H1 (cell line): Measurements from ENCODE around the gene SLC30A5. TPM values are rescaled to one million over a fixed set of nuclear protein-coding genes. Genes with fewer than 3 reads are reported as not detected.

Experiments used
- CTCF ChIA-PET: fragments of 300-600 bp; sonication (Branson Sonifier 250); formaldehyde crosslinking; loops from one replicate; lab custom pipeline; 2021; ENCODE audit not compliant: partially characterized antibody; lab: Charles Lee
- POLR2A ChIA-PET: fragments of 300-600 bp; sonication (Branson Sonifier 250); formaldehyde crosslinking; loops from one replicate; lab custom pipeline; 2021; ENCODE audit warnings: inconsistent platforms; ENCODE audit not compliant: partially characterized antibody; lab: Charles Lee
- DNase-seq, 2 experiments: peaks; one replicate each; pipeline versions ENCODE4 v3.0.0 to v3.0.0-alpha.2; 2010 to 2022; ENCODE audit warnings: low spot score in 2 of 2, low read depth in 1 of 2, mixed read lengths in 1 of 2
- FAIRE-seq: peaks from 2 replicates; lab custom pipeline; 2011; peaks lifted over from hg19 to GRCh38; lab: Jason Lieb, UNC
- H2AFZ ChIP-seq: 2 replicates; pipeline ENCODE4 v1.8.1; 2012; ENCODE audit warnings: low read length, inconsistent platforms
- H2AK5ac ChIP-seq: 2 replicates; pipeline ENCODE4 v1.6.1; 2013; ENCODE audit warnings: low read depth, low read length
- H2BK120ac ChIP-seq: replicated peaks from 2 replicates; pipeline ENCODE3; 2013; ENCODE audit warnings: low read depth, low read length, inconsistent platforms
- H2BK12ac ChIP-seq: 2 replicates; pipeline ENCODE4 v1.6.1; 2013; ENCODE audit warnings: low read depth, low read length
- H2BK15ac ChIP-seq: 2 replicates; pipeline ENCODE4 v1.6.1; 2013; ENCODE audit warnings: low read length
- H2BK20ac ChIP-seq: 2 replicates; pipeline ENCODE4 v1.6.1; 2013; ENCODE audit warnings: low read length
- H2BK5ac ChIP-seq: 2 replicates; pipeline ENCODE4 v1.6.1; 2013; ENCODE audit warnings: low read depth, low read length
- H3K14ac ChIP-seq: 2 replicates; pipeline ENCODE4 v1.6.1; 2013; ENCODE audit warnings: inconsistent platforms; ENCODE audit not compliant: insufficient read length
- H3K18ac ChIP-seq: 2 replicates; pipeline ENCODE4 v1.6.1; 2013; ENCODE audit warnings: low read length; ENCODE audit errors: extremely low read depth
- H3K23ac ChIP-seq: 2 replicates; pipeline ENCODE4 v1.6.1; 2013; ENCODE audit warnings: inconsistent platforms; ENCODE audit not compliant: insufficient read length
- H3K23me2 ChIP-seq: 2 replicates; pipeline ENCODE4 v1.6.1; 2013; ENCODE audit warnings: low read depth, low read length
- H3K27ac ChIP-seq: 2 replicates; pipeline ENCODE4 v1.6.1; 2011; ENCODE audit warnings: low read depth, low read length, inconsistent platforms
- H3K27me3 ChIP-seq, 4 experiments: replicated peaks in 1 of 4; 1 replicate in 1 of 4; 2 replicates in 3 of 4; pipeline versions ENCODE4 v1.6.1 to v1.8.1; 2011 to 2013; ENCODE audit warnings: low read length in 3 of 4, mild to moderate bottlenecking in 3 of 4, inconsistent platforms in 2 of 4, mixed read lengths in 2 of 4, moderate library complexity in 1 of 4; ENCODE audit not compliant: control insufficient read depth in 3 of 4, insufficient read depth in 3 of 4; ENCODE audit errors: extremely low read depth in 1 of 4
- H3K36me3 ChIP-seq, 4 experiments: 2 replicates each; pipeline versions ENCODE4 v1.6.1 to v1.8.1; 2011 to 2013; ENCODE audit warnings: mild to moderate bottlenecking in 4 of 4, low read length in 3 of 4, moderate library complexity in 2 of 4, control low read depth in 1 of 4, inconsistent platforms in 1 of 4; ENCODE audit not compliant: insufficient read depth in 4 of 4, control insufficient read depth in 2 of 4
- H3K4ac ChIP-seq: replicated peaks from 2 replicates; pipeline ENCODE3; 2013; ENCODE audit warnings: low read length, low read depth, mixed read lengths, inconsistent platforms; ENCODE audit not compliant: insufficient read length
- H3K4me1 ChIP-seq, 4 experiments: replicated peaks in 1 of 4; 1 replicate in 1 of 4; 2 replicates in 3 of 4; pipeline versions ENCODE4 v1.6.1 to v1.8.1; 2011 to 2013; ENCODE audit warnings: low read length in 3 of 4, inconsistent platforms in 2 of 4, mixed read lengths in 1 of 4; ENCODE audit not compliant: insufficient read depth in 4 of 4, control insufficient read depth in 3 of 4
- H3K4me2 ChIP-seq, 2 experiments: 2 replicates each; pipeline versions ENCODE4 v1.6.1 to v1.8.1; 2011 to 2013; ENCODE audit warnings: low read depth in 2 of 2, low read length in 2 of 2, control low read depth in 1 of 2, inconsistent platforms in 1 of 2, mild to moderate bottlenecking in 1 of 2; ENCODE audit not compliant: insufficient read depth in 1 of 2
- H3K4me3 ChIP-seq, 4 experiments: fragments of 200-600, 300-600 bp in 1 of 4; sonication (generic), shearing (Covaris generic), sonication (Bioruptor Twin) in 1 of 4; 2 replicates each; pipeline versions ENCODE4 v1.5.1 to v1.8.1; 2011 to 2016; ENCODE audit warnings: low read length in 4 of 4, low read depth in 3 of 4, control low read depth in 2 of 4, inconsistent platforms in 2 of 4, mild to moderate bottlenecking in 2 of 4, mixed read lengths in 1 of 4, moderate library complexity in 1 of 4; ENCODE audit not compliant: insufficient read depth in 2 of 4; ENCODE audit errors: extremely low read depth in 1 of 4
- H3K56ac ChIP-seq: replicated peaks from 2 replicates; pipeline ENCODE3; 2013; ENCODE audit warnings: low read depth, mild to moderate bottlenecking, mixed read lengths, low read length, inconsistent platforms; ENCODE audit not compliant: insufficient read length
- H3K79me1 ChIP-seq: 2 replicates; pipeline ENCODE4 v1.6.1; 2013; ENCODE audit warnings: low read depth, low read length, control low read depth
- H3K79me2 ChIP-seq, 2 experiments: 2 replicates each; pipeline versions ENCODE4 v1.6.1 to v1.8.1; 2012 to 2013; ENCODE audit warnings: low read length in 2 of 2, mild to moderate bottlenecking in 2 of 2, inconsistent platforms in 1 of 2; ENCODE audit not compliant: insufficient read depth in 2 of 2, control insufficient read depth in 1 of 2
- H3K9ac ChIP-seq, 4 experiments: replicated peaks in 1 of 4; 1 replicate in 1 of 4; 2 replicates in 3 of 4; pipeline versions ENCODE4 v1.6.1 to v1.8.1; 2011 to 2013; ENCODE audit warnings: low read depth in 3 of 4, low read length in 3 of 4, control low read depth in 2 of 4, mild to moderate bottlenecking in 2 of 4, moderate library complexity in 2 of 4, inconsistent platforms in 1 of 4; ENCODE audit errors: extremely low read depth in 1 of 4
- H3K9me3 ChIP-seq, 2 experiments: 2 replicates each; pipeline versions ENCODE4 v1.6.1 to v1.8.1; 2012 to 2013; ENCODE audit warnings: mild to moderate bottlenecking in 2 of 2, moderate library complexity in 2 of 2, control low read depth in 1 of 2, inconsistent platforms in 1 of 2, low read depth in 1 of 2, low read length in 1 of 2, mixed read lengths in 1 of 2; ENCODE audit not compliant: insufficient read depth in 2 of 2
- H4K20me1 ChIP-seq, 2 experiments: replicated peaks in 1 of 2; 2 replicates each; pipeline versions ENCODE3 to v1.8.1; 2011 to 2013; ENCODE audit warnings: inconsistent platforms in 2 of 2, low read length in 2 of 2, mild to moderate bottlenecking in 1 of 2; ENCODE audit not compliant: insufficient read depth in 2 of 2, control insufficient read depth in 1 of 2
- H4K5ac ChIP-seq: 2 replicates; pipeline ENCODE4 v1.6.1; 2013; ENCODE audit warnings: low read length, low read depth, mixed read lengths, inconsistent platforms; ENCODE audit not compliant: insufficient read length
- H4K8ac ChIP-seq: 2 replicates; pipeline ENCODE4 v1.8.0; 2013; ENCODE audit warnings: mild to moderate bottlenecking, moderate library complexity, low read length, inconsistent platforms; ENCODE audit not compliant: insufficient read depth; ENCODE audit errors: extremely low read depth
- H4K91ac ChIP-seq: replicated peaks from 2 replicates; pipeline ENCODE3; 2013; ENCODE audit warnings: low read length, mixed read lengths, inconsistent platforms; ENCODE audit not compliant: insufficient read length
- ASH2L ChIP-seq: fragments of 200-600, 300-600 bp; sonication (generic); IDR thresholded peaks from one replicate; pipeline ENCODE4 v1.7.1; 2017; ENCODE audit warnings: low read length
- BACH1 ChIP-seq: IDR thresholded peaks from 2 replicates; pipeline ENCODE4 v1.6.1; 2012; ENCODE audit warnings: low read length, improper control_type of control experiment
- BCL11A ChIP-seq, 2 experiments: IDR thresholded peaks; one replicate each; pipeline ENCODE4 v1.6.1; 2011; ENCODE audit warnings: low read depth in 2 of 2, low read length in 2 of 2, mild to moderate bottlenecking in 2 of 2
- E2F6 ChIP-seq: IDR thresholded peaks from 2 replicates; pipeline ENCODE4 v1.6.1; 2012; ENCODE audit warnings: inconsistent platforms
- JUN ChIP-seq: IDR thresholded peaks from 2 replicates; pipeline ENCODE4 v1.6.1; 2011; ENCODE audit warnings: low read depth, mild to moderate bottlenecking, improper control_type of control experiment, low read length
- JUND ChIP-seq: IDR thresholded peaks from 2 replicates; pipeline ENCODE4 v1.6.1; 2011; ENCODE audit warnings: mild to moderate bottlenecking, improper control_type of control experiment, low read length
- KDM4A ChIP-seq: IDR thresholded peaks from one replicate; pipeline ENCODE4 v1.7.1; 2012; ENCODE audit warnings: low read depth, mild to moderate bottlenecking, moderate library complexity, low read length, inconsistent platforms; ENCODE audit not compliant: severe bottlenecking
- KDM5A ChIP-seq: fragments of 200-600 bp; IDR thresholded peaks from 2 replicates; pipeline ENCODE4 v1.7.1; 2012; ENCODE audit warnings: mild to moderate bottlenecking, low read length, inconsistent platforms, mixed read lengths
- POLR2A ChIP-seq, 2 experiments: IDR thresholded peaks; 1 replicate in 1 of 2; 2 replicates in 1 of 2; pipeline ENCODE4 v1.6.1; 2011; ENCODE audit warnings: low read depth in 2 of 2, low read length in 2 of 2, mild to moderate bottlenecking in 2 of 2; ENCODE audit errors: control extremely low read depth in 1 of 2
- POU5F1 ChIP-seq: IDR thresholded peaks from 2 replicates; pipeline ENCODE4 v1.6.1; 2011; ENCODE audit warnings: low read depth, mild to moderate bottlenecking, low read length, moderate library complexity
- SAP30 ChIP-seq: fragments of 300-600 bp; sonication (generic); IDR thresholded peaks from 2 replicates; pipeline ENCODE4 v1.7.1; 2012; ENCODE audit warnings: low read length, moderate library complexity, mild to moderate bottlenecking, inconsistent platforms; ENCODE audit not compliant: insufficient read depth, insufficient replicate concordance
- WGBS, 2 experiments: shearing (Covaris generic) in 1 of 2; methylation state at CpG; one replicate each; pipeline versions ENCODE4 v1.1.6 to v1.1.7; 2013 to 2015; ENCODE audit warnings: low lambda C conversion rate in 2 of 2, mixed read lengths in 2 of 2, inconsistent platforms in 1 of 2, low coverage in 1 of 2, missing lambda C conversion rate in 1 of 2; ENCODE audit not compliant: insufficient replicate concordance in 2 of 2, insufficient coverage in 1 of 2, insufficient read length in 1 of 2; ENCODE audit errors: extremely low coverage in 1 of 2, missing lambda C conversion rate in 1 of 2; 5-methylcytosine and 5-hydroxymethylcytosine counted together
- polyA plus RNA-seq, 7 experiments: library from polyadenylated mRNA; depleted of rRNA in 3 of 7; stranded (reverse) in 5 of 7; unstranded in 2 of 7; fragments of >200 nt in 5 of 7; fragments of 200-250 nt in 2 of 7; gene quantifications; 1 replicate in 5 of 7; 2 replicates in 1 of 7; 4 replicates in 1 of 7; pipeline versions ENCODE4 v1.2.1 to v1.2.3, GENCODE V29; 2011 to 2013; ENCODE audit warnings: missing spikeins in 2 of 7, mixed read lengths in 2 of 7
- total RNA-seq: library from RNA; stranded (reverse); fragmentation: NEBNext Ultra II Directional; extraction: Animal tissue kit (Norgen Biotek cat#: 25700); gene quantifications from 2 replicates; pipeline ENCODE4 v1.2.1, GENCODE V29; 2021

The SLC30A5 gene
- total and polyA plus RNA-seq, 2 of the 8 experiments (the other 6 are each of a cell fraction or from before 2014, with no cell fraction given), result 31.0 to 43.5 TPM

DNA sequence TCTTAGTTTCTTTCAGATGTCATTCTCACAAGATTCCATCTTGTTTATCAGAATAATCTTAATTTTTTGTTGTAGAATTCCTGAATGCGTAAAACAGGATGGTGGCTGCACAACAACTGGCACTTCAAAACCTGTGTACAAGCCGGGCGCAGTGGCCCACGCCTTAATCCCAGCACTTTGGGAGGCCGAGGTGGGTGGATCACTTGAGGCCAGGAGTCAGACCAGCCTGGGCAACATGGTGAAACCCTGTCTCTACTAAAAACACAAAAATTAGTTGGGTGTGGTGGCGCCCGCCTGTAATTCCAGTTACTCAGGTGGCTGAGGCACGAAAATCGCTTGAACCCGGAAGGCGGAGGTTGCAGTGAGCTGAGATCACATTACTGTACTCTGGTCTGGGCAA is 62.6 kb downstream of the SLC30A5 start:
- Histone ChIP-seq H4K91ac (no peak overlapping the region), H3K23ac (no peak overlapping the region), H3K4ac (no peak overlapping the region), H2BK15ac (no peak overlapping the region), H3K9me3 (no peaks in the 10 kb centered on the region), H4K5ac (no peak overlapping the region), H3K27me3 (no peaks in the 10 kb centered on the region), H2BK5ac (no peak overlapping the region), H3K9ac (no peak overlapping the region), H4K8ac (no peak overlapping the region), H2AFZ (no peak overlapping the region), H4K20me1 (no peaks in the 10 kb centered on the region), H3K79me2 (no peaks in the 10 kb centered on the region), H3K14ac (no peak overlapping the region), H3K56ac (no peak overlapping the region), H2BK20ac (no peak overlapping the region), H3K4me3 (no peak overlapping the region), H3K4me1 (no peaks in the 10 kb centered on the region), H3K18ac (no peak overlapping the region), H3K36me3 (no peaks in the 10 kb centered on the region), H3K23me2 (no peaks in the 10 kb centered on the region), H3K4me2 (no peak overlapping the region), H2BK12ac (no peak overlapping the region), H2AK5ac (no peak overlapping the region), H3K79me1 (no peaks in the 10 kb centered on the region; the same call in 1 of the 2 replicates), H2BK120ac (no peak overlapping the region), H3K27ac (no peak overlapping the region)
- CTCF ChIA-PET, result interaction anchor here (0.7 kb wide), 1 partner anchor 135 kb away, joined by 3 read pairs; no protein-coding TSS in a partner anchor
- POLR2A ChIA-PET, result interaction anchor here (0.8 to 1.1 kb wide), 2 partner anchors 10 to 18 kb away, joined by 3 read pairs; no protein-coding TSS in a partner anchor
- DNase-seq, result no peak
- TF ChIP-seq KDM5A, result no peak
- TF ChIP-seq BCL11A (IDR thresholded peaks at IDR 0.05; ENCODE audit: low read depth in 2 of 2, low read length in 2 of 2), result no peak
- no peak for TF ChIP-seq JUN
- no peak for TF ChIP-seq ASH2L
- TF ChIP-seq JUND, result no peak
- TF ChIP-seq POU5F1, result no peak
- no peak for TF ChIP-seq SAP30
- no peak for TF ChIP-seq BACH1
- TF ChIP-seq KDM4A, result no peak
- TF ChIP-seq POLR2A (IDR thresholded peaks at IDR 0.05; ENCODE audit: control extremely low read depth in 1 of 2, low read depth in 2 of 2, low read length in 2 of 2), result no peak
- TF ChIP-seq E2F6, result no peak
- WGBS, 2 experiments, result 95% methylated on average over 11 of the region's 11 CpGs; no CpG with 5 or more reads in 1 of the 2 experiments
- no peak for FAIRE-seq
